Measurements from ENCODE around the gene OAS3. TPM values are rescaled to one million over a fixed set of nuclear protein-coding genes. Genes with fewer than 3 reads are reported as not detected.
"Not testable (repeated sequence)": the region's sequence is repeated elsewhere in the genome, so short reads cannot be mapped to it uniquely, and the experiment has no call there.

The OAS3 gene
- total and polyA plus RNA-seq, 4 donors: 3.8 to 9.5 (median 5.4) TPM

- TF ChIP-seq CTCF (IDR thresholded peaks at IDR 0.05; ENCODE audit: low read depth, low read length, missing input control) (no peak), SP1 (IDR thresholded peaks at IDR 0.05) (no peak), MAX (IDR thresholded peaks at IDR 0.05) (no peak), HNF4G (IDR thresholded peaks at IDR 0.05) (no peak), TAF1 (conservative IDR thresholded peaks at IDR 0.05) (no peak)
Measured at GRCh38 chr12:112987561-112987960, 49.3 kb downstream of the OAS3 start (continued).

GRCh38 chr12:112988224-112988623 lies 50.0 kb downstream of the OAS3 start:
- no peak overlapping the region for H3K4me3 ChIP-seq (ENCODE audit: low read depth in 1 of 3, low read length in 3 of 3)
- WGBS: 66% methylated on average over 3 of the region's 3 CpGs
- no peak for TF ChIP-seq YY1 (IDR thresholded peaks at IDR 0.05)
- no peak for TF ChIP-seq RXRA (IDR thresholded peaks at IDR 0.05)

GRCh38 chr12:112988823-112989385 lies 50.6 kb downstream of the OAS3 start:
- DNase-seq (ENCODE audit: low spot score); H3K27me3 ChIP-seq (ENCODE audit: control insufficient read depth in 4 of 4, insufficient read depth in 4 of 4, low read length in 3 of 4); H3K9ac ChIP-seq (ENCODE audit: low read depth in 1 of 2, low read length in 2 of 2); H3K4me1 ChIP-seq (ENCODE audit: control insufficient read depth in 4 of 4, insufficient read depth in 4 of 4, low read length in 3 of 4); H3K9me3 ChIP-seq (ENCODE audit: control insufficient read depth in 4 of 4, low read length in 3 of 4); H3K4me3 ChIP-seq (ENCODE audit: low read depth in 1 of 3, low read length in 3 of 3); H3K27ac ChIP-seq (ENCODE audit: low read depth in 1 of 2, low read length in 2 of 2): not testable (repeated sequence)
- 95% methylated on average over 3 of the region's 3 CpGs for WGBS
- peaks cover 0 to 10% (median 1%) of the 10 kb centered on the region in 4 donors for H3K36me3 ChIP-seq (ENCODE audit: control insufficient read depth in 4 of 4, insufficient read depth in 3 of 4, low read depth in 1 of 4, low read length in 3 of 4)

More at GRCh38 chr12:112988224-112988623, 50.0 kb downstream of the OAS3 start:
- no peak for DNase-seq (ENCODE audit: low spot score)
- no peaks in the 10 kb centered on the region for H3K9me3 ChIP-seq (ENCODE audit: control insufficient read depth in 4 of 4, low read length in 3 of 4)
- peaks cover 0 to 10% (median 1%) of the 10 kb centered on the region in 4 donors for H3K36me3 ChIP-seq (ENCODE audit: control insufficient read depth in 4 of 4, insufficient read depth in 3 of 4, low read depth in 1 of 4, low read length in 3 of 4)
- no peak overlapping the region for H3K9ac ChIP-seq (ENCODE audit: low read depth in 1 of 2, low read length in 2 of 2)
- H3K27ac ChIP-seq (ENCODE audit: low read depth in 1 of 2, low read length in 2 of 2): no peak overlapping the region
- H3K27me3 ChIP-seq (ENCODE audit: control insufficient read depth in 4 of 4, insufficient read depth in 4 of 4, low read length in 3 of 4): no peaks in the 10 kb centered on the region
- peaks cover 0 to 4% (median 3%) of the 10 kb centered on the region in 4 donors for H3K4me1 ChIP-seq (ENCODE audit: control insufficient read depth in 4 of 4, insufficient read depth in 4 of 4, low read length in 3 of 4)

- Histone ChIP-seq H3K4me3 (ENCODE audit: low read depth in 1 of 3, low read length in 3 of 3) (no peak overlapping the region), H3K9me3 (ENCODE audit: control insufficient read depth in 4 of 4, low read length in 3 of 4) (no peaks in the 10 kb centered on the region), H3K27me3 (ENCODE audit: control insufficient read depth in 4 of 4, insufficient read depth in 4 of 4, low read length in 3 of 4) (no peaks in the 10 kb centered on the region), H3K4me1 (ENCODE audit: control insufficient read depth in 4 of 4, insufficient read depth in 4 of 4, low read length in 3 of 4) (peaks cover 0 to 18% (median 11%) of the 10 kb centered on the region in 4 donors), H3K27ac (ENCODE audit: low read depth in 1 of 2, low read length in 2 of 2) (no peak overlapping the region), H3K36me3 (ENCODE audit: control insufficient read depth in 4 of 4, insufficient read depth in 3 of 4, low read depth in 1 of 4, low read length in 3 of 4) (peaks cover 0 to 10% (median 1%) of the 10 kb centered on the region in 4 donors), H3K9ac (ENCODE audit: low read depth in 1 of 2, low read length in 2 of 2) (no peak overlapping the region)
- TF ChIP-seq HNF4G (IDR thresholded peaks at IDR 0.05) (no peak), FOXA2 (IDR thresholded peaks at IDR 0.05) (no peak), RXRA (IDR thresholded peaks at IDR 0.05) (no peak), RAD21 (IDR thresholded peaks at IDR 0.05) (no peak), REST (IDR thresholded peaks at IDR 0.05) (no peak), FOXA1 (IDR thresholded peaks at IDR 0.05) (no peak), TAF1 (conservative IDR thresholded peaks at IDR 0.05) (no peak), ZBTB33 (IDR thresholded peaks at IDR 0.05) (no peak)
- no peak for DNase-seq (ENCODE audit: low spot score)
- WGBS: 68% methylated on average over 1 of the region's 1 CpG
Measured at GRCh38 chr12:112989806-112990205, 51.5 kb downstream of the OAS3 start.
